HepG2 (cell line): ENCODE measurements around the gene PIEZO2. TPM values are rescaled to one million over a fixed set of nuclear protein-coding genes. Genes with fewer than 3 reads are reported as not detected.

Experiments
- ATAC-seq: fragments of 200-7000 bp; cut with Tn5 transposase; 3 replicates; pipeline ENCODE4 v1.9.1; 2020; ENCODE audit warnings: mild to moderate bottlenecking, moderate library complexity
- BruUV-seq: library from RNA; stranded (reverse); fragments of 400-500 nt; replicated peaks from 2 replicates; lab custom pipeline; 2021; lab: Mats Ljungman, UMichigan
- CTCF ChIA-PET: fragments of 300-600 bp; formaldehyde crosslinking; extraction: SDS; loops from one replicate; lab custom pipeline; 2021; ENCODE audit warnings: low total read pairs, inconsistent platforms, low intra/inter-chr PET ratio; lab: Yijun Ruan, JAX
- POLR2A ChIA-PET: fragments of 350-600 bp; sonication (Branson Sonifier 250); formaldehyde crosslinking; loops from one replicate; lab custom pipeline; 2020; ENCODE audit warnings: antibody characterized with exemption, inconsistent platforms; lab: Yijun Ruan, JAX
- DNase-seq: peaks from one replicate; pipeline ENCODE4 v3.0.0-alpha.2; 2015; ENCODE audit warnings: low spot score
- FAIRE-seq: peaks from 3 replicates; lab custom pipeline; 2011; peaks lifted over from hg19 to GRCh38; lab: Jason Lieb, UNC
- H2AFZ ChIP-seq: one replicate; pipeline ENCODE4 v1.6.1; 2011; ENCODE audit warnings: low read length, inconsistent platforms
- H3K27ac ChIP-seq: fragments of 300-600 bp; 3 replicates; pipeline ENCODE4 v1.8.0; 2011; ENCODE audit warnings: mixed run types, mild to moderate bottlenecking, mixed read lengths, low read length, inconsistent platforms; ENCODE audit not compliant: insufficient read depth; ENCODE audit errors: extremely low read length
- H3K27me3 ChIP-seq, 2 experiments: fragments of 200-600 bp in 1 of 2; 2 replicates in 1 of 2; 3 replicates in 1 of 2; pipeline versions ENCODE4 v1.6.0 to v1.8.0; 2011; ENCODE audit warnings: low read length in 2 of 2, mild to moderate bottlenecking in 2 of 2, moderate library complexity in 2 of 2, inconsistent platforms in 1 of 2; ENCODE audit not compliant: insufficient read depth in 2 of 2, control insufficient read depth in 1 of 2
- H3K36me3 ChIP-seq, 2 experiments: fragments of 200-600 bp in 1 of 2; replicated peaks in 1 of 2; 2 replicates in 1 of 2; 3 replicates in 1 of 2; pipeline versions ENCODE4 v1.5.1 to v1.8.0; 2011; ENCODE audit warnings: low read length in 2 of 2, inconsistent platforms in 1 of 2; ENCODE audit not compliant: insufficient read depth in 2 of 2, control insufficient read depth in 1 of 2
- H3K4me1 ChIP-seq: 2 replicates; pipeline ENCODE4 v1.5.1; 2012; ENCODE audit warnings: low read length, inconsistent platforms; ENCODE audit not compliant: insufficient read depth
- H3K4me2 ChIP-seq: 2 replicates; pipeline ENCODE4 v1.6.0; 2011; ENCODE audit warnings: low read depth, low read length, inconsistent platforms
- H3K4me3 ChIP-seq, 3 experiments: fragments of 200-600 bp in 1 of 3; sonication (generic), shearing (Covaris generic) in 1 of 3; replicated peaks in 1 of 3; 2 replicates each; pipeline ENCODE4 v1.5.1; 2011 to 2016; ENCODE audit warnings: low read length in 3 of 3, inconsistent platforms in 2 of 3, low read depth in 2 of 3, mild to moderate bottlenecking in 2 of 3, control low read depth in 1 of 3, mixed read lengths in 1 of 3; ENCODE audit not compliant: insufficient read depth in 1 of 3
- H3K79me2 ChIP-seq: one replicate; pipeline ENCODE4 v1.6.1; 2011; ENCODE audit warnings: low read length, inconsistent platforms; ENCODE audit not compliant: insufficient read depth
- H3K9ac ChIP-seq: 2 replicates; pipeline ENCODE4 v1.6.0; 2011; ENCODE audit warnings: mild to moderate bottlenecking, low read depth, low read length, inconsistent platforms; ENCODE audit not compliant: insufficient read depth
- H3K9me3 ChIP-seq: 2 replicates; pipeline ENCODE4 v1.5.1; 2012; ENCODE audit warnings: mild to moderate bottlenecking, low read length
- H4K20me1 ChIP-seq: 2 replicates; pipeline ENCODE4 v1.6.0; 2011; ENCODE audit warnings: inconsistent platforms, mild to moderate bottlenecking, low read length, moderate library complexity; ENCODE audit not compliant: insufficient read depth
- CEBPG ChIP-seq: IDR thresholded peaks from 2 replicates; pipeline ENCODE4 v1.6.1; 2016
- GATAD2A ChIP-seq: IDR thresholded peaks from 2 replicates; pipeline ENCODE4 v1.6.1; 2016
- HDAC1 ChIP-seq: sonication (generic); formaldehyde crosslinking; IDR thresholded peaks from 2 replicates; pipeline ENCODE4 v1.5.1; 2020; ENCODE audit warnings: mild to moderate bottlenecking, missing genetic modification reagents
- HMGXB4 ChIP-seq, 2 experiments: sonication (generic) in 1 of 2; formaldehyde crosslinking in 1 of 2; IDR thresholded peaks; 2 replicates each; pipeline versions ENCODE4 v1.4.0 to v1.6.1; 2018 to 2020; ENCODE audit warnings: missing genetic modification reagents in 2 of 2, borderline replicate concordance in 1 of 2, low read depth in 1 of 2, mild to moderate bottlenecking in 1 of 2, missing biosample characterization in 1 of 2
- MED8 ChIP-seq: sonication (generic); formaldehyde crosslinking; IDR thresholded peaks from 2 replicates; pipeline ENCODE4 v1.8.1; 2023; ENCODE audit warnings: mild to moderate bottlenecking, missing genetic modification reagents; ENCODE audit not compliant: insufficient replicate concordance
- MNT ChIP-seq: fragments of 450-650 bp; IDR thresholded peaks from 2 replicates; pipeline ENCODE4 v1.6.1; 2016
- PAXIP1 ChIP-seq: sonication (generic); formaldehyde crosslinking; conservative IDR thresholded peaks from 2 replicates; pipeline ENCODE4 v1.4.0; 2020; ENCODE audit warnings: mild to moderate bottlenecking, missing genetic modification reagents, moderate library complexity
- POGZ ChIP-seq: sonication (generic); formaldehyde crosslinking; IDR thresholded peaks from 2 replicates; pipeline ENCODE4 v1.4.0; 2020; ENCODE audit warnings: mild to moderate bottlenecking, missing genetic modification reagents
- RBM39 ChIP-seq: fragments of 200-400 bp; formaldehyde crosslinking; IDR thresholded peaks from one replicate; pipeline ENCODE4 v1.6.1; 2018; ENCODE audit warnings: antibody characterized with exemption, mild to moderate bottlenecking, low read depth, low read length; ENCODE audit not compliant: poor library complexity, severe bottlenecking
- SP1 ChIP-seq, 2 experiments: fragments of 450-650 bp in 1 of 2; sonication (generic) in 1 of 2; formaldehyde crosslinking in 1 of 2; IDR thresholded peaks; 2 replicates each; pipeline versions ENCODE4 v1.4.0 to v1.6.1; 2016 to 2020; ENCODE audit warnings: missing genetic modification reagents in 1 of 2
- TCF12 ChIP-seq, 2 experiments: fragments of 450-650 bp in 1 of 2; sonication (generic) in 1 of 2; formaldehyde crosslinking in 1 of 2; IDR thresholded peaks; 2 replicates each; pipeline versions ENCODE4 v1.6.1 to v1.8.0; 2017 to 2022; ENCODE audit warnings: antibody characterized with exemption in 1 of 2, mild to moderate bottlenecking in 1 of 2, missing genetic modification reagents in 1 of 2, moderate library complexity in 1 of 2
- ZNF597 ChIP-seq: sonication (generic); formaldehyde crosslinking; IDR thresholded peaks from 2 replicates; pipeline ENCODE4 v1.5.0; 2020; ENCODE audit warnings: missing genetic modification reagents
- ZNF644 ChIP-seq: IDR thresholded peaks from 2 replicates; pipeline ENCODE4 v1.6.1; 2016; ENCODE audit warnings: low read depth
- WGBS: methylation state at CpG from one replicate; pipeline ENCODE4 v1.1.6; 2017; ENCODE audit warnings: low lambda C conversion rate; 5-methylcytosine and 5-hydroxymethylcytosine counted together
- in situ Hi-C: cut with HindIII; loops from 2 replicates; pipeline ENCODE4 v1.10.0; 2017; ENCODE audit warnings: low pct_unique_long_range_greater_than_20kb; ENCODE audit not compliant: extremely low pct_ligation_motif_present
- intact Hi-C: fragments of 100-400 bp; cut with micrococcal nuclease; formaldehyde crosslinking; loops from one replicate; pipeline ENCODE4 v1.10.0; 2022; ENCODE audit not compliant: unreplicated experiment
- polyA plus RNA-seq, 8 experiments: library from polyadenylated mRNA; depleted of rRNA in 3 of 8; stranded (reverse) in 7 of 8; unstranded in 1 of 8; fragments of >200 nt; fragmentation: Illumina TruSeq in 4 of 8; extraction: Trizol in 4 of 8; gene quantifications; 2 replicates each; pipeline versions ENCODE4 v1.2.1 to v1.2.3, GENCODE V29; 2011 to 2016; ENCODE audit warnings: low read depth in 4 of 8, missing spikeins in 1 of 8, mixed read lengths in 1 of 8; ENCODE audit not compliant: insufficient read depth in 1 of 8
- total RNA-seq, 5 experiments: library from RNA; depleted of rRNA; stranded (reverse); fragments of >200 nt; fragmentation: Illumina TruSeq; extraction: Trizol; gene quantifications; 2 replicates each; pipeline ENCODE4 v1.2.3, GENCODE V29; 2016; ENCODE audit warnings: low read depth in 1 of 5

PIEZO2 gene
- total and polyA plus RNA-seq, 2 of the 13 experiments (the other 11 are each of a cell fraction or from before 2014, with no cell fraction given): 15.2 to 27.2 TPM

GRCh38 chr18:11124054-11124453, 25.3 kb downstream of the PIEZO2 start:
- POLR2A ChIA-PET: no interaction called here
- Histone ChIP-seq H3K36me3 (no peaks in the 10 kb centered on the region), H3K4me1 (peaks cover 66% of the 10 kb centered on the region)
- TF ChIP-seq HDAC1 (no peak), SP1 (IDR thresholded peaks at IDR 0.05) (no peak), SP1 (CRISPR knock-in tag; IDR thresholded peaks at IDR 0.05) (no peak), MED8 (no peak), TCF12 (IDR thresholded peaks at IDR 0.05) (no peak), TCF12 (CRISPR knock-in tag; IDR thresholded peaks at IDR 0.05) (no peak), POGZ (CRISPR knock-in tag) (0 out of 2 replicates have a peak, but pooled peaks have one; percentile 20), ZNF644 (CRISPR knock-in tag) (peak; percentile 85), ZNF597 (CRISPR knock-in tag) (no peak), GATAD2A (CRISPR knock-in tag) (peak; percentile 52), RBM39 (no peak), HMGXB4 (CRISPR knock-in tag; IDR thresholded peaks at IDR 0.05; ENCODE audit: borderline replicate concordance in 1 of 2, low read depth in 1 of 2) (no peak), PAXIP1 (0 out of 2 replicates have a peak, but pooled peaks have one; percentile 20), CEBPG (CRISPR knock-in tag) (peak; percentile 92), MNT (no peak)

More at GRCh38 chr18:11124054-11124453, 25.3 kb downstream of the PIEZO2 start:
- no peak overlapping the region for H2AFZ ChIP-seq
- ATAC-seq (peak; percentile 33; the same call in 2 of the 3 replicates), FAIRE-seq (peak; percentile 74), DNase-seq (peak; percentile 77)
- WGBS: 0% methylated on average over 1 of the region's 1 CpG
- no peaks in the 10 kb centered on the region for H3K9me3 ChIP-seq
- no TSS peak for BruUV-seq
- H3K4me2 ChIP-seq: no peak overlapping the region
- H3K27me3 ChIP-seq: no peaks in the 10 kb centered on the region
- intact Hi-C loops (loop anchor here (5.0 kb wide), 1 partner anchor 82 kb away; no protein-coding TSS in a partner anchor), in situ Hi-C loops (no loop called here)
- H4K20me1 ChIP-seq: no peaks in the 10 kb centered on the region
- no peak overlapping the region for H3K9ac ChIP-seq
- no peak overlapping the region for H3K27ac ChIP-seq
- H3K79me2 ChIP-seq: no peaks in the 10 kb centered on the region
- H3K4me3 ChIP-seq: no peak overlapping the region
- CTCF ChIA-PET: interaction anchor here (0.7 kb wide), 1 partner anchor 12 kb away, joined by 3 read pairs; no protein-coding TSS in a partner anchor
